ENCODE results near the gene TUBB4B. TPM values are rescaled to one million over a fixed set of nuclear protein-coding genes. Genes with fewer than 3 reads are reported as not detected.
A peak's percentile ranks its signal among the peaks of the same experiment; 100 is the strongest.

TUBB4B gene
- polyA plus RNA-seq (2012; ENCODE audit: missing spikeins): 96.6 TPM

- DNase-seq (ENCODE audit: insufficient read length): peak; percentile 100
- FAIRE-seq: peak; percentile 100
- peak; percentile 99 for TF ChIP-seq POLR2AphosphoS5 (IDR thresholded peaks at IDR 0.05; ENCODE audit: low read depth, low read length)
- TF ChIP-seq POLR2A (IDR thresholded peaks at IDR 0.05; ENCODE audit: low read depth, low read length): peak; percentile 99
- TF ChIP-seq TAF1 (IDR thresholded peaks at IDR 0.05; ENCODE audit: borderline replicate concordance, low read depth, low read length): peak; percentile 98
Measured at GRCh38 chr9:137240841-137241489, at the start of gene TUBB4B. TSS of gene TUBB4B (plus strand) at chr9:137241287. CDS start at chr9:137241361, 74 bp downstream.

GRCh38 chr9:137191691-137192447 lies 49.2 kb upstream of the TUBB4B start:
- no peak for DNase-seq (ENCODE audit: insufficient read length)
- FAIRE-seq: no peak
- no peak for TF ChIP-seq POLR2A (IDR thresholded peaks at IDR 0.05; ENCODE audit: low read depth, low read length)
- no peak for TF ChIP-seq POLR2AphosphoS5 (IDR thresholded peaks at IDR 0.05; ENCODE audit: low read depth, low read length)
- no peak for TF ChIP-seq TAF1 (IDR thresholded peaks at IDR 0.05; ENCODE audit: borderline replicate concordance, low read depth, low read length)

DNA sequence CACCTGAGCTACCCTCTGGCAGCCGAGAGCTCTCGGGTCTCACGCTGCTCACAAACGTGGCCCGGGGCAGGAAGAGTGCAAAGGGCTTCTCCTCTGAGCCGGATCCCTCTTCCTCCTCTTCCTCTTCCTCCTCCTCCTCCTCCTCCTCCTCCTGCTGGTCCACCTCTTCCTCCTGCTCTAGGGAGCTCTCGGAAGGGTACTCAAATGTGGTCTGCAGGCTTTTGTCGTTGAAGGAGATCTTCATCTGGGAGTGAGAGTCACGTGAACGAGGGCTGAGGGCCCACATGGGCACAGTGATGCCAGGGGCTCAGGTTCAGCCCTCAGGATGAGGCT lies 48.7 kb upstream of the TUBB4B start:
- FAIRE-seq: no peak
- no peak for TF ChIP-seq POLR2AphosphoS5 (IDR thresholded peaks at IDR 0.05; ENCODE audit: low read depth, low read length)
- TF ChIP-seq POLR2A (IDR thresholded peaks at IDR 0.05; ENCODE audit: low read depth, low read length): no peak

DNA sequence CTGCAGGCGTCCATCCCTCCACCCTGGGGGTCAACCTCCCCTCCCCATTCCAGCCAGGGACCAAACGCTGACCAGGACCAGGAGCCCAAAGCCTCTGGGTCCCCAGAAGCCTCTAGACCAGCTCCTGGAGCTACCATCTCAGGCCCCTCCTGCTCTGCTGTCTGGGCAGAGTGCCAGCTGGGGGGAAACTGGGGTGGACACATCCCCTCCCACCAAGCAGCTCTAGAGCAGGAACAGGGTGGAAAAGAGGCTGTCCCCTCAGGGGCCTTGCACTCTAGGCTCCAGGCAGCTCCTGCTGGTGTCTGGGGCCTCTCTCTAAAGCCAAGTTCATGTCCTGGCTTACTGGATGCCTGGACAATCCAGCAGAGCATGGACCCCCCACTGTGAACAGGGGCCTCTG lies 48.2 kb upstream of the TUBB4B start:
- DNase-seq (ENCODE audit: insufficient read length) (no peak), FAIRE-seq (no peak)
- TF ChIP-seq POLR2AphosphoS5 (IDR thresholded peaks at IDR 0.05; ENCODE audit: low read depth, low read length) (no peak), TAF1 (IDR thresholded peaks at IDR 0.05; ENCODE audit: borderline replicate concordance, low read depth, low read length) (no peak), POLR2A (IDR thresholded peaks at IDR 0.05; ENCODE audit: low read depth, low read length) (no peak)

More for the DNA sequence above, 48.7 kb upstream of the TUBB4B start:
- no peak for DNase-seq (ENCODE audit: insufficient read length)

DNA sequence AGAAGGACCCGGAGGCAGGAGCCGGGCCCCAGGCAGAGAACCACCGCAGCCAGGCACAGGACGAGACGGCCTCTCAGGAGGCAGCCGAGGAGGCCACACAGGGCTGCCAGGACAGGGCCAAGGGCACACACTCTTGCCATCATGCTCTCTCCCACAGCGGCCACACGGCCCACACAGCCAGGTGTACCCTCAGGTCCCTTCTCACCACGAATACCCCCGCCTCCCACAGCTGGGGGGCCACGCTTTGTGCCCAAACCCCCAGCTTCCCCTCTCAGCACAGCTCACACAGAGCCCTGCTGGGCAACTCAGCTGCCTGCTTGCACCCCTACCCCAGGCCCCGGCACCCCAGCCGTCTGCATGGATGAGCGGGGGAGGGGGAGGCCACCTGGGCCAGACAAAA lies 47.3 kb upstream of the TUBB4B start:
- TF ChIP-seq POLR2A (IDR thresholded peaks at IDR 0.05; ENCODE audit: low read depth, low read length) (no peak), TAF1 (IDR thresholded peaks at IDR 0.05; ENCODE audit: borderline replicate concordance, low read depth, low read length) (no peak), POLR2AphosphoS5 (IDR thresholded peaks at IDR 0.05; ENCODE audit: low read depth, low read length) (no peak)
- DNase-seq (ENCODE audit: insufficient read length) (no peak), FAIRE-seq (no peak)

- FAIRE-seq: no peak
- TF ChIP-seq POLR2A (IDR thresholded peaks at IDR 0.05; ENCODE audit: low read depth, low read length) (no peak), TAF1 (IDR thresholded peaks at IDR 0.05; ENCODE audit: borderline replicate concordance, low read depth, low read length) (no peak), POLR2AphosphoS5 (IDR thresholded peaks at IDR 0.05; ENCODE audit: low read depth, low read length) (no peak)
- DNase-seq (ENCODE audit: insufficient read length): no peak
Measured at GRCh38 chr9:137194388-137194787, 46.7 kb upstream of the TUBB4B start.

DNA sequence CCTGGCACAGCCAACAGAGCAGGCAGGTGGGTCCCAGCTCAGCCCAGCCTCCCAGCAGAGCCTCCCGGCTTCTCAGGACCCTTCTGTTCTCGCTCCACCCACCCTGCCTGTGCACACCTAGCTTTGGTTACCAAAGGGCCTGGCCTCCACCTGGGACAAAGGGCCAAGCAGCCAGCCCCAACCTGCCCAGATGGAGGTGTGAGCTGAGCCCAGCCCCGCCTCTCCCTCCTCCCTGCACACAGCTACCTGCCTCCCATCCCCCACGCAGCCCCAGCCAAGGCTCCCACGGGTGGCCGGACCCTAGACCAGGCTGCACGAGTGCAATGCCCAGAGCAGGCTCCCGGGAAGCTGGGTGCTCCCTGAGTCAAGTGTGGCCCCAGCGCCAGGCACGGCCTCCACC lies 46.2 kb upstream of the TUBB4B start:
- FAIRE-seq: no peak
- TF ChIP-seq POLR2A (IDR thresholded peaks at IDR 0.05; ENCODE audit: low read depth, low read length): no peak
- no peak for TF ChIP-seq TAF1 (IDR thresholded peaks at IDR 0.05; ENCODE audit: borderline replicate concordance, low read depth, low read length)
- no peak for TF ChIP-seq POLR2AphosphoS5 (IDR thresholded peaks at IDR 0.05; ENCODE audit: low read depth, low read length)
- no peak for DNase-seq (ENCODE audit: insufficient read length)

DNA sequence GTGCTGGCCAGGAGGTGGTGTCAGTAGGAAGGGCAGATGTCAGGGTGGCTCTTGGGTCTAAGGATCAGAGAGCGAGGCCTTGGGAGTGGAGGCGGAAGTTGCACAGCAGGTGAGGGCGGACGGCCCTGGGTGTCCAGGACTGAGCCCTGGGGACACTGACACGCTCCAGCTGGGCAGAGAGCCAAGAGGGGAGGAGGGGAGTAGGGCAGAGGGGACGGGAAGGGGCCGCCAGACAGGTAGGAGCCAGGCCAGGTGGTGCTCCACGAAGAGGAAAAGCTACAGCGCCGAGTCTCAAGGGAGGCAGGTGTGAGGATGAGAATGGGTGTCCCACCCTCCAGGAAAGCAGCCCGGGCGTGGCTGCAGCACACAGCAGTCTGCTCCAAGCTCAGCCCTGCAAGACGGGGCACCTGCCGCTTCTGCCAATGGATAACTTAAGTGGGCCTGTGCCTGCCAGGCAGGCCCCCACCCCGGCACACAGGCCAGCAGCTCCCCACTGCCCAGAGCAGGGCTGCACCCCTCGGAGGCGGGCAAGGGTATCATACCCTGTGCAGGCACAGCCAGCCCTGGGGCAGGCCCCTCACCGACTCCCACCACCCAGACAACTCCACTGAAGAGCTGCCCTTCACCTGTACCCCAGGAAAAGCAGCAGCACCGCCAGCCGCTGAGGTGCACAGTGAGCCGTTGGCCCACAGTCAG lies 45.4 kb upstream of the TUBB4B start:
- no peak for FAIRE-seq
- DNase-seq (ENCODE audit: insufficient read length): no peak
- no peak for TF ChIP-seq POLR2AphosphoS5 (IDR thresholded peaks at IDR 0.05; ENCODE audit: low read depth, low read length)
- no peak for TF ChIP-seq TAF1 (IDR thresholded peaks at IDR 0.05; ENCODE audit: borderline replicate concordance, low read depth, low read length)
- no peak for TF ChIP-seq POLR2A (IDR thresholded peaks at IDR 0.05; ENCODE audit: low read depth, low read length)

GRCh38 chr9:137198051-137198901 lies 42.8 kb upstream of the TUBB4B start:
- no peak for TF ChIP-seq POLR2AphosphoS5 (IDR thresholded peaks at IDR 0.05; ENCODE audit: low read depth, low read length)
- TF ChIP-seq POLR2A (IDR thresholded peaks at IDR 0.05; ENCODE audit: low read depth, low read length): no peak
- no peak for TF ChIP-seq TAF1 (IDR thresholded peaks at IDR 0.05; ENCODE audit: borderline replicate concordance, low read depth, low read length)
- FAIRE-seq (no peak), DNase-seq (ENCODE audit: insufficient read length) (no peak)

GRCh38 chr9:137198902-137199283 lies 42.2 kb upstream of the TUBB4B start:
- TF ChIP-seq POLR2AphosphoS5 (IDR thresholded peaks at IDR 0.05; ENCODE audit: low read depth, low read length): no peak
- TF ChIP-seq TAF1 (IDR thresholded peaks at IDR 0.05; ENCODE audit: borderline replicate concordance, low read depth, low read length): no peak
- FAIRE-seq: no peak
- DNase-seq (ENCODE audit: insufficient read length): no peak
